NCI-H774 (cell line): Measurements from ENCODE around the gene AGTPBP1.
"Not testable (repeated sequence)": the region's sequence is repeated elsewhere in the genome, so short reads cannot be mapped to it uniquely, and the experiment has no call there.

Experiments used
- DNase-seq: peaks from one replicate; lab custom pipeline; 2025; lab: John Stamatoyannopoulos, UW

Gene AGTPBP1

DNA sequence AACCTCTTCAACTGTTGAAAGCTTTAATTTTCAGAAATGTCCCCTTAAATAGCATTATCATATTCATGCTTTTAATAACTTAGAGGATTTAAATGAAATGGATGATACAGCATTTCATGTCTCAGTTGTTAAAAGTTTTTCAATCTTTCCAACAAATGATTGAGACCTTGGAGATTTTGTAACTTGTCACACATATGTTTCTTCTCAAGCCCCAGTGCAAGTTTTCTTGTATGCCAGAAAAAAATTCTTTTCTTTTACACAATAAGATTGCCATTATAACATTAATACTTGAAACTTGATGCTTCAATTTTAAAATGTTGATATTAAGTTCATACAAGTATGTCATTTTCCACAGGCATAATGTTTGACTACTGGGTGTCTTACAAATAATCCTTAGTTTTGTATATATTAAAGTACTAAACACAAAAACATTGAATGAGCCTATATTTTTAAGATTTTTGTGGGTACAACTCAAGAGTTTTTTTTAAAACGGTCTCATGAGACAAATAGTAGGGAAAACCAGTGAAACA, 124.5 kb downstream of the AGTPBP1 start:
- no peak for DNase-seq

DNA sequence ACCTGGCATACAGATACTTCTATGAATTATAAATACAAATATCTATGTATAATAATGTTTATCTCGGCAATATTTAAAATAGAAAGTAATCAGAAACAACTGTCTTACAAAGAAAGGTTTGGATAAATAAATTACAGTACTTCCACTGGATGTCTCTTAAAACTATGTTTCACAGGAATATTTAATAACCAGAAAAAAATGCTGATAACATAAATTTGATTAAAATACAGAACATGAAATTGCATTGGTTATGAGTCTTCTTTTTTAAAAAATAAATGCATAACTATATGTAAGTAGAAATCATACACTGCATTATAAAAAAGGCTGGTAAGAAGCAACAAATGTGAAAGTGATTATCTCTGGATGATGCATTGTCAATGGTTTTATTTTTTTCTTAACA, 126.0 kb downstream of the AGTPBP1 start:
- DNase-seq: no peak

DNA sequence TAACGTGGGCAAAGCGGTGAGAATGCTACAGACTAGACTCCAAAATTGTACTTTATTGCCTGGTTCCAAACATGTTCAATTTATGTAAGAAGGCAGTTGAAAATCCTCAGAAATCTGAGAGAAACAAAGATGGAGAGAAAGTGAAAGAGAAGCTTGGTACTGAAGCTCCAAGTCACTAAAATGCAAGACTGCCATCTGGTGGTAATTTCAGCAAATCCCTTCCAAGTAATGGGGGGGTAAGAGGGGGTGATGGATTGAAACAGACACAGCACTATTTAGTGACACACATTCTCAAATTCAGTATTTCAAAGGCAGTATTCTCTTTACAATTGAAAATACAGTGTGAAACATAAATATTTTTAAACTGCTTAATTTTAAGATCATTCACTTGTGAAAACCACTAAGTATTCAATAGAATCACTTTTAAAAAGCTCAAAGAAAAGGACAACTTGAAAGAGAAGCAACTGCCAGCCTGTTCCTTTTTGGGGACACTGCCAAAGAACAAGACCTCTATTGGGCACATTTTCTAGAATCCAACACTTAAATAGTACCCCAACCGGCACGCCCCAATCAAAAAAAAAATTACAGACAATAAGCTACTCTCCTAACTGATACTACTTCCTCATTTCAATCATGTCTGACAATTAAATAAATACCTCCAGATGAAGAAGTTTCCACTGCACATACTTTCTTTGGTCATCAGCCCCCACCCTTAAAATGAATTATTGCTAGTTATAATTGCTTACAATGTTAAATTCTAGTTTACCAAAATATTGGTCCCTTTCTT, 131.5 kb downstream of the AGTPBP1 start:
- DNase-seq: peak; percentile 62

DNA sequence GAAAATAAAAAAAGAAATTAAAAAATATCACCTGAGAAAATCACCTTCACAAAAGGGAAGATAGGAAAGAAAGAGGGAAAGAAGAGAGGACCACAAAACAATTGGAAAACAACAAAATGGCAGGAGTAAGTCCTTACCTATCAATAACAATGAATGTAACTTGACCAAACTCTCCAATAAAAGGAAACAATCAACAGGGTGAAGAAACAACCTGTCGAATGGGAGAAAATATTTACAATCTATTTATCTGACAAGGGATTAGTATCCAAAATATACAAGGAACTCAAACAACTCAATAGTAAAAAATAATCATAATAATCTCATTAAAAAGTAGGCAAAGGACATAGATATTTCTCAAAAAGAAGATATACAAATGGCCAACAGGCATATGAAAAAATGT, 135.8 kb downstream of the AGTPBP1 start:
- DNase-seq: no peak

DNA sequence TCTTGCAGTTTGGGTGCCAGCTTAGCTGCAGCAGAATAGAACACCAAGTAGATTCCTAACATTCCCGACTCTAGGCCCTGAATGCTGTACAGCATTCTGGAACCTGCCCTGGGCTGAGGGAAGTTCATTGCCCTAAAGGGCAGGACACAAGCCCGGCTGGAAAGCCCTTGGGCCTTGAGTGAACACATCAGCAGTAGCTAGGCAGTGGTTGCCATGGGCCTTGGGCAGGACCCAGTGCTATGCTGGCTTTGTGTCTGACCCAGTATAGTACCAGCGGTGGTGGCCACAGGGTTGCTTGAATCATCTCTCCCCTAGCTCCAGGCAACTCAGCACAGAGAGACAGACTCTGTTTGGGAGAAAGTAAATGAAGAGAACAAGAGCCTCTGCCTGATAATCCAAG, 137.8 kb downstream of the AGTPBP1 start:
- DNase-seq: no peak

DNA sequence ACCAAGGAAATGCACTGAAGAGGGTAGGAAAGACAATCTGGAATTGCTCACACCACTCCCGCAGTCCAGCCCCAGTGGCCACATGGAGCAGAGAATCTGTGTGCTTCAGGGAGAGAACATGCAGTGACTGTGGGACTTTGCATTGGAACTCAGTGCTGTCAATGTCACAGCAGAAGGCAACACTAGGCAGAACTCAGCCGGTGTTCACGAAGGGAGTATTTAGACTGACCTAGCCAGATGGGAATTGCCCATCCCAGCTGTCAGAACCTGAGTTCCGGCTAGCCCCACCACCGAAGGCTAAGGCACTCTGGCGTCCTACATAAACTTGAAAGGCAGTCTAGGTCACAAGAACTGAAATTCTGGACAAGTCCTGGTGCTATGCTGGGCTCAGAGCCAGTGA, 139.0 kb downstream of the AGTPBP1 start:
- DNase-seq: no peak

DNA sequence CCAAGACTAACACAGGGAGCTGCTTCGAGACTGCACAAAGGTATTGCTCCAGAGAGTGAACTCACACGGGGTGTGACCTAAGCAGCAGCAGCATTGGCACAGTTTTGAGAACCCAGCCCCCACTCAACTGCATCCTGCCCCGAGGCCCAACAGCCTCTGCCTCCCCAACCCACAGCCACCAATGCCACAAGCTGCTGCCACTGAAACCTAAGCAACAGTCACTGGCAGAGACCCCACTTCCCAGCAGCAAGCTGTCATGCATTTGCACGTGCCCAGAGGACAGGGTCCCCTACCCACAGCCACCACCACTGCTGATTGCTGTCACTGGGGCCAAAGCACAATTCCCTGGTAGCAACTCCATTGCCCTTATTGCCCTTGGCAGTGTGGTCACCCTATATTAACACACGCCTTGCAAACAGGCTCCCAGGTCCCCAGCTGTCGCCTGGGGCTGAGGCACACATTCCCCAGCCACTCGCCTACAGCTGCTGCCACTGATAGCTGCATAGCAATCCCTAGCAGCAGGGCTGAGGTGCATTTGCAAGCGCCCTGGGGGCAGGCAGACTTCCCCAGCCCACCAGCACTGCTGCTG, 141.0 kb downstream of the AGTPBP1 start:
- no peak for DNase-seq

DNA sequence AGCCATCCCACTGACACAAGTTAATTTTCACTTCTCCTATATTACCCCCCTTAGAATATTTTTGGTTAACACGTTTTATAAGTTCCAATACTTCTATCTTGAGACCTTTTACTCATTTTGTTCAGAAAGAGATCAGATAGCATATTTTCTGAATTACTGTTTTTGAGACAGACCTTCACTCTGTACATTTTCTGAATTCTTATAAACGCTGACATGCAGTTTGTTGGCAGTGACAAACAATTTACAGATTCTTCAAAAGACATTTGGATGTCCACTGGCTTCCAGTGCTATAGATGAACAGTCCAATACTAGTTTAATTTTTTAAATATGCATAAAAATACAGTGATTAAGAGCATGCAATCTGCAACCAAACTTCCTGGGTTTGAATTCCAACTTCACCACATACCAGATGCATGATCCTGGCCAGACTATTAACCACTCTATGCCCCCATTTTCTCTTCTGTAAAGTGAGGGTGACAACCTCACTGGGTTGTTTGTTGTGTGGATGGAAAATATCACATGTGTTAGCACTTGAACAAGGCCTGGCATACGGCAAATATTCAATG, 142.1 kb downstream of the AGTPBP1 start:
- no peak for DNase-seq

DNA sequence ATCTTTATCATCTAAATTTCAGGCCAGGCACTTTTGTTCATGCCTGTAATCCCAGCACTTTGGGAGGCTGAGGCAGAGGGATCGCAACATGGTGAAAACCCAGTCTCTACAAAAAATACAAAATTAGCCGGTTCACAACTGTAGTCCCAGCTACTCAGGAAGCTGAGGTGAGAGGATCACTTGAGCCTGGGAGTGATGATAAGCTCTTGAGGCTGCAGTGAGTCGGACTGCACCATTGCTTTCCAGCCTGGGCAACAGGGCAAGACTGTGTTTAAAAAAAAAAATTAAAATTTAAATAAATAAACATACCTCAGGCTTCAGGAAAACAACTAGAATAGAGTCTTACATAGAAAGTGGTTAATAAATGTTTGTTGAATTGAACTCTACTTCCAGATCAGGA, 147.4 kb downstream of the AGTPBP1 start:
- no peak for DNase-seq

DNA sequence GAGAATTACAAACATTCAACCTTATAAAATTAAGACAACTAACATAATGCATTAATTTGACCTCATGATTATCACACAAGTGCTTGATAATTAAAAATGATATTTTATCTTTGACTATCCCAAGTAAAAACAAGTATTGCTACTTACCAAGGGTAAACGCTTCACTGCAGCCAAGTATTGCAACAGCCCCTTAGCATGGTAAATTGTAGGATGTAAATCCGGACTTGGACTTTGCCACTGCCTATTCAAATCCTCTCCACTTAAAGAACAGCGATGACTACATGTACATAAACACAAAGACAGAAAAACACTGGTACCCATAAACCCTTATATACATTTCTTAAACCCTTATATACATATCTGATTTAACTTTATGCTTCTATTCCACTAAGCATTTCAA, 155.1 kb downstream of the AGTPBP1 start:
- DNase-seq: no peak

DNA sequence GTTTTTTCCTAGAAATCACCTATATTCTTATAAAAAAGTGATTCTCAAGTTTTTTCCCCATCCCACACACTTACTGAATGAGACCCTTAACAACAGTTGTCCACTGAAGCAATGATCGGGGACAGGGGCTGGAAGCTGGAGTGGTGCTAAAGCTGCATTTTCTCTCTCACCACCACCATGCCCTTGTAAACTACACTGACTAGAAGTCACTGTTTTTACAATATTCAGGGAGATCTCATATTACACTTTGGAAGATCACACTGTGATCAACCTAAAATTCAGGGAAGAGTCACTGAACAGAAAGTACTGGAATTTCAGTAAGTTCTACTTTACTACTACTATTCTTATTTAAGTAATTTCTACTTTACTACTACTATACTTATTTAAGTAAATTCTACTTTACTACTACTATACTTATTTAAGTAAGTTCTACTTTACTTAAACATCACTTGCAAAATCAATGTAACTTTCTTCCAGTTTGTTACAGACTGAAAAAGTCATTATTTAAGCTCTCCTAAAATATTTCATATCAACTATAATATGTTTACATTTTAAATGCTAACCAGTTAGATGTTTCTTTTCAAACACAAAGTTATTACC, 164.3 kb downstream of the AGTPBP1 start:
- DNase-seq: no peak

DNA sequence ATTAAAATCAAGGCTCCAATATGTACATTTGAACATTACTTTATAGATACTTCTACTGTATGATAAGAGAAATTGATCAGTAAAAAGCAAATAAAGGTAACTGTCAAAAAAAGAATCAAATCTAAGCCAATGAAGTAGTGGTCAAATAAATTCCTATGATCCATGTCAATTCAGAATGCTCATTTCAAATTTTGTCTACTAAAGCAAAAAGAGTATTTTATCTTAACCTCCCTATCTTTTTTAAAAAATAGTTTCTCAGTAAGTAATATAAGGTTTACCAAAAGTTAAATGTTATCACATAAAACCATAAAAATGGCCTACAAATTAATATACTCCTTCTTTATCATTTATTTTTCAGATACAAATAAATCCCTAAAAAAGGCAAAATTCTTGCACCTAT, 165.9 kb downstream of the AGTPBP1 start:
- DNase-seq: no peak

DNA sequence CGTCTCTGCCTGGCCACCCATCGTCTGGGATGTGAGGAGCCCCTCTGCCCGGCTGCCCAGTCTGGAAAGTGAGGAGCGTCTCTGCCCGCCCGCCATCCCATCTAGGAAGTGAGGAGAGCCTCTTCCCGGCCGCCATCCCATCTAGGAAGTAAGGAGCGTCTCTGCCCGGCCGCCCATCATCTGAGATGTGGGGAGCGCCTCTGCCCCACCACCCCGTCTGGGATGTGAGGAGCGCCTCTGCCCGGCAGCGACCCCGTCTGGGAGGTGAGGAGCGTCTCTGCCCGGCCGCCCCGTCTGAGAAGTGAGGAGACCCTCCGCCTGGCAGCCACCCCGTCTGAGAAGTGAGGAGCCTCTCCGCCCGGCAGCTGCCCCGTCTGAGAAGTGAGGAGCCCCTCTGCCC, 168.2 kb downstream of the AGTPBP1 start:
- DNase-seq: not testable (repeated sequence)

DNA sequence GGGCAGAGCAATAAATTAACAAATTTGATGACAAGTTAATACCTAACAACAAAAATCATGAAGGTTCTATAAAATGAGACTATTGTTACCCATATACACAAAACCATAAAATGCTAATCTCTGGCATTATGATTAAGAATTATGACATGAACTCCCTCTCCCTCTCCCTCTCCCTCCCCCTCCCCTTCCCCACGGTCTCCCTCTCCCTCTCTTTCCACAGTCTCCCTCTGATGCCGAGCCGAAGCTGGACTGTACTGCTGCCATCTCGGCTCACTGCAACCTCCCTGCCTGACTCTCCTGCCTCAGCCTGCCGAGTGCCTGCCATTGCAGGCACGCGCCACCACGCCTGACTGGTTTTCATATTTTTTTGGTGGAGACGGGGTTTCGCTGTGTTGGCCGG, 168.8 kb downstream of the AGTPBP1 start:
- DNase-seq: not testable (repeated sequence)

DNA sequence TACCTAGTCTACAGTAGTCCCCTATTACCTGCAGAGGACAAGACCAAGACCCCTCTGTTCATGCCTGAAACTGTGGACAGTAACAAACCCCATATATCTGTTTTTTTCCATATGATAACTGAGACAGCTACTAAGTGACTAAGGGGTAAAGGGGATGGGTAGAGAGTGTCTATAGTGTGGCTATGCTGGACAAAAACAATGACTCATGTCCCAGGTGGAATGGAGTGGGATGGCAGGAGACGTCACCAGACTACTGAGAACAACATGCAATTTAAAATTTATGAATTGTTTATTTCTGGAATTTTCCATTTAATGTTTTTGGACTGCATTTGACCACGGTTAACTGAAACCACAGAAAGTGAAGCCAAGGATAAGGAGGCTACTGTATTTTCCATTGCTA, 171.8 kb downstream of the AGTPBP1 start:
- DNase-seq: no peak

DNA sequence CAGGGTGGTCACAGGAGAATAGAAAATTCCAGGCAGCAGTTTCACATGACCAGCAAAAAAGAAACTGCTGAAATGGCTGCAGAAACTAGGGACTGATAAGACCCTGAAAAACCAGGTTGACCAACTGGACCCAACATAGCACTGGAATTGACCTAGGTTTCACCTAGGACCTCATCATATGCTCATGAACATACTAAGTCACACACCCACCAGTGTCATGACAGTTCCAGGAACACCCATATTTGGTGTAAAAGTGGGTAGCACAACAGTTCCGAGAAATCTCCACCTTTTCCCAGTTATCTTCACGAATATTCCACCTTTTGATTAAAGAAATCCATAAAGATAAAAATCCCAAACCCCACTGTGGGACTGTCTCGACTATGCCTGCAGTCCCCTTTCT, 182.2 kb downstream of the AGTPBP1 start:
- no peak for DNase-seq

DNA sequence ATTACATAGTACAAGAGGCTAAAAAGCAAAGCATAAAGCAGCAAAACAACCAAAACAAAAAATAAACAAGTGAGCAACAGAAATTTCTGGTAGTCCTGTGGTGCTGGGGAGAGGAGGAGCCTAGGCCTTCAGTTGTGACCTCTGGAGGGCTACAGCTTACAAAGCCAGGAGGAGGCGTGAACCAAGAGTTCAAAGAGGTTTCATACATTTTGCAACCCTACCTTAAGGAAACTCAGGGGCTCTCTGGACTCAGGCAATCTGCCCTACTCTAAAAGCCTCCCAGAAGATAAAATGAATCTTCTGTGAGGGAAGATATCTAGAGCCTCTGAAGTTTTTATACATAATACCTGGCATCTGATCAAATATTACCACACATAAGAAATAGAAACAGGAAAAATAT, 187.4 kb downstream of the AGTPBP1 start:
- DNase-seq: no peak

DNA sequence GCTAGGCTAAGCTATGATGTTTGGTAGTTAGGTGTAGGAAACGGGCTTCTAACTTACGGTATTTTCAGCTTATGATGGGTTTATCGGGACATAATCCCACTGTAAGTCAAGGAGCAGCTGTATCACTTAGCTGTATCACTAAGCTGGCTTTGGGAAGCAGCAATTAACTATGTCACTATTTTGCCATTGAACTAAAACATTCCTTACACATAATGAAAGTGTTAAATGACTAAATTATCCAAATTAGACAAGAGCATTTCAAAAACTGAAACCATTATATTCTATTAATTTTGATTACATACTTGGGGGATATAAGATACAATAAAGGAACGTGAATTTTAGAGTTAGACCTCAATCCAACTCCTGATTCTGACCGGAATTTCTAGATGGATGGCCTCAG, 188.3 kb downstream of the AGTPBP1 start:
- no peak for DNase-seq

DNA sequence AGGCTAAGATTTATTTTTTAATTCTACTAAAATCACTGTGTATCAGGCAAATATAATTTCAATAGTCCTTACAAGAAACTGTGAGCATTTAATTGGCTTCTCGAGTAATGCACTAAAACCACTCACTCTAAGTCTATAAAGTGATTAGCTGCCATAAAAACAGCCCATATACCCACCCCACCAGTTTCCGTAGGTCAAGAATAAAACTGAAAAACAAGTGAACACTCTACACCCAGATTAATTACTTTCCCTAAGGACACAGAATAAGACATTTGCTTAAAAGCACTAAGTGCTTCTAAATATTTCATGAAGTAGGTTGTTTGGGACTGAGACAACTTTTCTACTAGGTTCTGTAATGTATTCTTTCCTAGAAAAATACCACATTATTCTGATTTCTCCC, 194.2 kb downstream of the AGTPBP1 start:
- DNase-seq: no peak

DNA sequence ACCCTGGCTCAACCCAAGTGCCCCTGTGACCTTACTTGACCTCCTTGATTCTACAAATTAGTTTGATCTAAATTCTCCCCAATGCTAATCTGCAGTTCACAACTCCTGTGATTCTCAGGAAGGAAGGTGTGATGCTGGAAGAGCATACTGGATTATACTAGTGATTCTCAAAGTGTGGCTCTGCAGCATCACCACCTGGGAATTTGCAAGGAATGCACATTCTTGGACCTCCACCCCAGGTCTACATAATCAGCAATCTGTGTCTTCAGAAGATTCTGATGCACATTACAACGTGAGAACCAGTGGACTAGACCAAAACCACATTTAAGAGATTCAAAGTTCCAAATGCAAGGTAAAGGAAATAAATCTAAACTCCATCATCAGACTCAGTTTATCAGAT, 198.6 kb downstream of the AGTPBP1 start:
- no peak for DNase-seq

DNA sequence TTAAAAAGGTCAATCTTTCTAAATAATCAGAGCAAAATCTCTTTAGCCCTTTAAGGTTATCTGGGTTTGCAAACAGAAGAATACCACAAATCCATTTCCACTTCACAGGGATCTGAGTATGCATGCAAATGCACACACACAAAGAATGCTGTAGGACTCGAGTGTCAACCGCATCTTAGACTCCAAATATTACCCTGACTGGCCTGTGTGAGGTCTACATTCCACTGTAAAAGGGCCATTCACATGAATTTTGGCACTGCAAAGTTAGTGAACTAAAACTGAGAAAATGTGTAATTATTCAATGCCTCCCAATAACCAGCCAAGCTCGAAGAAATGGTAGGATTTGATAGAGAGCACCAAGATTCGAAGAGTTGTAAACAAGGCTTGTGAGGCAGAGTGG, 199.9 kb downstream of the AGTPBP1 start:
- DNase-seq: no peak

DNA sequence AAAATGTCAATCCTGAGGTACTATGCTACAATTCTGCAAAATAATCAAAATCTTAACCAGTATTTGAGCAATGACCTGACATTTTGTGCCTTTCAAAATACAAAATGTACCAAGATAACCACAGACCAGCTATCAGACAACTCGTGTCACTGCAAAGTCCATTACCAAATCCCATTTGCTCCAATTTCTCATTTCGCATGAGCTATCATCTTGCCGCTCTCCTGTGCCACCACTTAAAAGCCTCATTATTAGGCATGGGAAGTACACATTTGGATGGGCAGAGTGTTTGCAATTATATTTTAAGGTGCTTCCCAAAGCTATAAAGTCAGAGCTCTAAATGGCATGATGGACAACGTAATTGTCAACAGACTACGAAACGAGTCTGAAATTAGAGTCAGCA, 205.2 kb downstream of the AGTPBP1 start:
- no peak for DNase-seq

DNA sequence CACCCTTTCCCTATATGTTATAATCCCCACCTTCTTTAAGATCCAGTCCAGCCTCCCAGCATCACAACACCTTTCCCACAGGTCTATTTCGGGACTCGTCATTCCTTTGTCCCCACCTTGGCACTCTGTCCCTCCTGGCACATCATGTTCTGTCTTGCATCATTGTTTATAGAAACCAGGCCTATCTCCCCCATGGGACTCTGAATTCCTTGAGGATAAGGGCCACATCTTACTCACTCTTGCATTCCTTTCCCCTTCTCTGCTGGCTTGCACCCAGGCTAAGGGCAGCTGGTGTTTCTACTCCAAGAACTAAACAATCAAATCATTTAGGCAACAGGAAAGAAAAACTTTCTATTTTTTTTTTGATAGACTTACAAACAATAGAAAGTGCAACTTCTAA, 205.7 kb downstream of the AGTPBP1 start:
- no peak for DNase-seq
